Medulla oblongata (tissue), 1 donor: ENCODE data around the gene ATP2A3.

Experiments
- DNase-seq: peaks from one replicate; pipeline ENCODE4 v3.0.0-alpha.2; 2015; ENCODE audit errors: extremely low spot score

Gene ATP2A3

DNA sequence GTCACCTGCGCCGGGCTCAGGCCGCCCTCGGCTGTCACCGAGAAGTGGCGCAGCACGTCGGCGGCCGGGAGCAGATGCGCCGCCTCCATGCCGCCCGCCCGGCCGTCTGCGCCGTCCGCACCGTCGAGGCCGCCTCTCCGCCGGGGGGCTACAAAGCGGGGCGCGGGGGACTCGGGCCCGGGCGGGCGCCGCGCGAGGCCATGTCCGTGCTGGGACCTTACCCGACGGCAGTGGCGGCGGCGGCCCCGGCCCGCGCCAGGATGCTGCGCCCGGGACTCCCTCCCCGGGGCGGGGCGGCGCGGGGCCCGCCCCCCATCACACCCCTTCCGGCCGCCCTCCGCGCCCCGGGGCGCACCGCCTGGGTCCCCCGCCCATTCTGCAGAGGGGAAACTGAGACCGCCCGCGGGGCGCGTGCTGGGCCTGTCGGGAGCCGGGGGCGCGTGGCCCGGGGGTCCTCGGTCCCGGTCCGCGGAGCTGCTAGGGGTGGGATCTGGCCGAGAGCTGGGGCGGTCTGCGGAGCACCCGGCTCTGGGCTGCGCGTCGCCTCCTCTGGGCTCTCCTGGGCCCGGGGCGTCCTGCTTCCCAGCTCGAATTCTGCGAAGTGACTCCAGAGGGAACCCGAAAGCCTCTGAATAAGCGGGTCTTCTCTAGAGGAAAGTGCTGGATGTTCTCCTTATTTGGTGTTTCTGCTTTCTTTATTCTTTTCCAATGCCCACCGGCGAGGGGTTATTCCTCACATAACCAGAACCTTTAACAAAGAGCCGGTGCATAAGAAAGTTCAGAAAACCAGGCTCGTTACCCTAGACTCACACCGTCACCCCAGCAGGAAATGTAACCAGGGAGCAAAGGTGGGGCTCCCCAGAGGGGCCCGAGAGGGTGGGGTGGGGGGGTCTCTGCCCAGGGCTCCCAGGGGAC lies at the start of gene ATP2A3:
ATP2A3 (minus strand) TSS at position 235 of the 915 bp plus-strand sequence; CDS start at position 89, 146 bp downstream.
- DNase-seq = no peak

DNA sequence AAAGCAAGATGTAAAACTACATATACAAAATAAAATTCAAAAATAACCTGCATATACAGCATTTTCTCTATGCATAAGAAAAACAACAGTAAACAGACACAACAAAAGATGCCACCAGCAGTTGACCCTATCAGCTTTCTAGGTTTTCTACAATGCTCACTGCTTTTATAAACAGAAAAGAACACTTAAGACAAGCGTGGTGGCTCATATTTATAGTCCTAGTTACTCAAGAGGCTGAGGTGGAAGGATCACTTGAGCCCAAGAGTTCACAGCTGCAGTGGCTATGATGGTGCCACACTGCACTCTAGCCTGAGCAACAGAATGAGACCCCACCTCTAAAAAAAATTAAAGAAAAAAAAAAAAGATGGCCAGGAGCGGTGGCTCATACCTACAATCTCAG lies 46.5 kb upstream of the ATP2A3 start:
- DNase-seq = no peak

DNA sequence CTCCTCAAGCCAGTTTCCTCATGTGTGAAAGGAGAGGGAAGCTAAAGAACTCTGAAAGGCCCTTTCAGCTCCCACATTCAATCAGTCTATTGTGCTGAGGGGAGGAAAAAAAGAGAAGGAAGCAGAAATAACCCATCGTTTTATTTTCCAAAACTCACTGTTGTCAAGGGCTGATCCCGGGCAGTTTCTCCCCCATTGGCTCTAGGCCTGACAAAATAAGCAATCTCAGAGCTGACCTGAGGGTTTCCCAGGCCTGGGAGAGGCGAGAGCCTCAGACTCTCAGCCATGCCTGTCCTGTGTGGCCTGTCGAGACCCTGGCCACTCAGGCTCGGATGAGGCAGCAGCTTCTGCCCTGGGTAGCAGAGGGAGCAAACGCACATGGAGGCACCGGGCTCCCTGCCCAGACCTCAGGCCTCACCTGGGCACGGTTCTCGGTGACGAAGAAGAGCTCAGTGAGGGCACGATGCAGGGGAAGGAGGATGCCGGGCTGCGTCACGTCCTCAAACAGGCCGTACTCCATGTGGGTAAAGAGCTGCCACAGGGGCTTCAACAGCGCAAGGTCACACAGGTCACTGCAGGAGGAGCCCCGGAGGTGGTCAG lies 45.0 kb upstream of the ATP2A3 start:
- peak; percentile 68 for DNase-seq

DNA sequence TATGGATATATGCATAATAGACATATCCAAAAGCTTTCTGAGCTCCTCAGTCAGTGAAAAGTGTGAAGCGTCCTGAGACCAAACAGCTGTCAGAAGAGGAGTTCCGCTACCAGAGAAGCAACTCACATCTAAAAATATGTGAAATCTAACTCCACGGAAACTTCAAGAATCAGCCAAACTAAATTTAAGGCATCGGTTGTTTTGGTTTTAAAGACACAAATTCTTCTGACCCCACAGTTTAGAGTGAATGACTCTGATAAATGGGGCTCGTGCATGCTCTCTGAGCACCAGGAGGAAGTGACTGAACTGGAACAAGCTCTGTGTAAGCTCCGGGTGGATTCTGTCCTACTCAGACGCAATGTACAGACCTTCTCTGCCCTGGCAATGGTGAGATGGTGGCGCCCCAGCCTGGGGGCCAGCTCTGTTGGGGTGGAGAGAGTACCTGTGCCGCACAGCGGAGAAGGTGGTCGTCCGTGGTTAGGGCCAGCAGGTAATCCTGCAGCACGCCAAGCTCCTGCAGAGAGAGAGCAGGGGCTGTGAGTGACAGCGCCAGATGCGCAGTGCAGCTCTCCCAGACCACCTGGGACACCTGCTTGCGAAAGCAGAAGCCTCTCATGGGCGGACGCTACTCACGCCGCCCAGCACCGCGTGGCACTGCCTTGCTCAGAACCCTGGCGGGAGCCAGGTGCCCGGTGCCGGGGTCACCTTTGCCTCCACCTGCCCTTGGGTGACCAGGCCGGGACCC lies 44.4 kb upstream of the ATP2A3 start:
- DNase-seq = no peak

DNA sequence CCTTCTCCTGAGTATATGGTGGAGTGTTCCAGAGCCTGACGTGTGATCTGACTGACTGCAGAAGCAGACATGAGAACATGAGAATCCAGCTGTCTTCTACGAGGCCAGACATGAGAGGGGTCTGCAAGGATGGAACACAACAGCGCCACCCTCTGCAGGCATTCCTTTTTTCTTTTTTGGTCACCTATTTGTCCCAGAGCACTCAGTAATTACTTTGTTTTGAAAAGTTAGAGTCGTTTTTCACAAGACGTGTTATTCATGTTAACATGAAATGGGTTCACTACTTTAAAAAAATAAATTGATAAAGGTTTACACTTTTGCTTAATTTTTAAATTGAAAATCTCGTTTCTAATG lies 43.8 kb upstream of the ATP2A3 start:
- DNase-seq = no peak

DNA sequence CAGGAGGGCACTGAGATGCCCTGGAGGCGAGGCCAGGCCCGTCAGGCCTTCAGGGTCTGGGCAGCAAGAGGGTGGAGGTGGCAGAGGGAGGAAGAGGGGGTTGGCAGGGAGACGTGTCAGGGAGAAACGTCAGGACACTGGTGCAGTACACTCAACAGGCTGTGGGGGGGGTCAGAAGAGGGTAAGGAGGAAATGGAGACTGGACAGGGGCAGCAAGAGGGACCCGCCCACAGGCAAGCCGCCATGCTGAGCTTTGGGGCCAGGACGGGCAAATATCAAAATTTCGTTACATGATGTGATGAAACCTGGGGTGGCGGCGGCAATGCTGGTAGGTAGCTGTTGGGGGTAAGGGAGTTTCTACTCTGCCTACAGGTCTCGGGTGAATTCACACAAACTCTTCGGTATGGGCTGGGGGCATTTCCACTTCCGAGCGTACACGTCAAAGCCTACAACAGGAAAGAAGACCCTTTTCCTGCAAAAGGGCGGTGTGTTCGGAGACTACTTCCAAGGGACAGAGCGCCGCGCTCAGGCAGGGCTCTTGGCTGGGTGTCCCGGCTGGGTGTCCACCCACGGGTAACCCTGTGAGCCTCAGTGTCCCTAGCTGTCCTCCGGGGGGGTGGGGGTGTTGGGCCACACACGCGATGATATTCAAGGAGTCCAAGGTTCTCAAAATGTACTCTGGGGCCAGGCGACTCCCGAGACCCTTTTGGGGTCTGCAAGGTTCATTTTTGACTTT lies 43.3 kb upstream of the ATP2A3 start:
- DNase-seq = no peak

DNA sequence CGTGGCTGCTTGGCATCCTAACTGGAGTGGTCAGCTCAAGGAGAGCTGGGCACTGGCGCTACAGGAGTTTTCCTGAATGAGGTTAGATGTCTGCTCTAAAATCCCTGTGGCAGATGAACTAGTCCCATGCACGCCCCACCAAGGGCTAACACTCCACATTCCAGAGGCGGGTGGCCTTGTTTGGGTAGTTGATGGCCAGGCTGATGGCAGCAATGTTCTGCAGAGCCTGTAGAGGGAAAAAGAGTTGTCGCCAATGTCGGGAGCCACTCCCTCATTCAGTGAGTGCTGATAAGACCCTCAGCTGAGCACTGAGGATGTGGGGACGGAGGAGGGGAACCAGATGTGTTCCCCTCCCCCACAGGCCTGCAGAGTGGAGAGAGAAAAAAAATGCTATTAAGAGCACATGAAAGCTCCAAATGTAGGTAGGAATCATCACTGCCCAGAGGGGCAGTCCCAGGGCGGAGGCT lies 42.5 kb upstream of the ATP2A3 start:
- DNase-seq = no peak

DNA sequence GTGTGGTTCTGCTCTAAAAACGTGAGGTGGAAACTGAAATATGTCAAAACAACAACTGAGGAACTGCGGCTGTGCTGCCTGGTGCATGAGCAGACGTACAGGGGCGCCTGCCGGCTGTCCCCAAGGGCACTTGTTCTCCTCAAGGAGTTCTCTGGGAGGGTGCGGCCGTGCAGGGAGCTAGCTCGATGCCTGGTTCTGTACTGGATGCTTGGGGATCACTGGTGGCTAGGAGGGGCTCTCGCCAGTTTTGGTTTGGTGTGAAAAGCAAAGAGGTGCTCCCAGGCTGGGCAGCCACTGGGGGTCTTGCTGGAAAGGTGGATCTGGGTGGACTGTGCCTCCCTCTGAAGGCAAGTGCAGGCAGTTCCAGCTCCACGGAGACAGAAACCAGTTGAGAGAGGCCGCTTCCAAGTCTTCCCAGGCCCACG lies 41.9 kb upstream of the ATP2A3 start:
- no peak for DNase-seq

DNA sequence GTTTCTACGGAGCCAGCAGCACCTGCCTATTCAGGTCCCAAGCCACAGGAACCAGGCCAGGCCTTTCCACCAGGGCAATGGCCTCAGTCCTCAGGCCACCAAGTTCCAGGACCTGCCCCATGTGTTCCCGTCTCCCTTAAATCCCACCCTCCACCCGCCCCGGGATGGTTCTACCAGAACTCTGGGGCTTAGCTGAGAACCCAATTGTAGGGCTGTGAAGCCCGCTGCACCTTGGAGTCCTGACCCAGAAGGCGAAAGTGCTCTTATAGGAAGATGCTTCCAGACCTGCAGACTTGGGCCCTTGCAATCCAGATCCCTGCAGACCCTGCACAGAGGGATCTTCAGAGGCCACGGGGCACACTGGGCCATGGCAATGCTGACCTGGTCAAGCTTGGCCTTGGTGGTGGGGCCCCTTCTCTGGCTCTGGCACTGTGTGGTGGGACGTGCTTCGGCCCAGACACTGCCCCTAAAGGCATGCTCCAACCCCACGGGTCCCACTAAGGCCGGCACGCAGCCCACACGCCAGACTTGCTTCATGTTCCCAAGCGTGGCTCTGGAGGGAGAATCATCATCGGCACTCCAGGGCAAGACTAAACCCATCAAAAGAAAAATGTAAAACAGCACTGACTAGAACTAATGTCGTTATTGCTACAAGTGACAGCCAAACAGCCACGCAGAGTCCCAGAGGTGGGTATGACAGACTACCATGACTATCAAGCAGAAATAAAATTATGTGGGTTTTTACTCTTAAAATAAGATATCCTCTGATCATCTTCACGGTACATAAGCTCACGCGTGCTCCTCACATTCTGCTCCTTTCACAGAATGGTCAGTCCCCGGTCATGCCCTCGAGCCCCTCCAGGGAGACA lies 41.3 kb upstream of the ATP2A3 start:
- DNase-seq = no peak

DNA sequence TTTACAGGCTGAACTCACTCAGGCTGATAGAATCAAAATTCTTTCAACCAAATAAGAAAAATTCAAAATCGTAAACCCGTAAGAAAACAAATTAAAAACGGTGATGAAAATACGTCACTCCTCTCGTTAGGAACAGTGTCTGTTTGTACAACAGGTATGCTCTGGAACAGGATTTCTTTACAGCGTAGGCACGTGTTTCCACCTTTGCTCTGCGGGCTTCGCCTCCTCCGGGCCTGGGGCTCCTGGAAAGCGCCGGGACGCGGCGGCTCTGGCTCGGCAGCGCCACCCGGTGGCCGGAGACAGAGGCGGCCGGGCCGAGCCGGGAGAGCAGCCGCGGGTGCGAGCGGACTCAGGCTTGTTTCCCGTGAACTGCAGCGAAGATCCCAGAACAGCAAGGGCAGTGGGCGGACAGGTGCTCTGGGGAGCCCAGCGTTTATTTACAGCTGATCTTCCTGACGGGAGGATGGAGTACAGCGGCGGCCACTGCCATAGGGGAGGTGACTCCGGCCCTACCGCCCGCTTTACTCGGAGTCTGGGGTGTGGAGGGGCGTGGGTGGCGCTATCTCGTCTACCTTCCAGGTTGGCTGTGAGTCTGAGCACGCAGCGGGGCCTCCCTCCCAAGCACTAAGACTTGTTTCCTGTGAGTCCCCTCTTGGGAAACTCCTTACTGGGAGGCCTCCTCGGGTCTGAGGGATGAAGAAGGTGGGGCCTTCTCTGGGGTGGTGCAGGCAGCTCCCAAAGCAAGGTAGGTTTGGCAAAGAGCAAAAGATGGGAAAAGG lies 40.5 kb upstream of the ATP2A3 start:
- peak; percentile 37 for DNase-seq

DNA sequence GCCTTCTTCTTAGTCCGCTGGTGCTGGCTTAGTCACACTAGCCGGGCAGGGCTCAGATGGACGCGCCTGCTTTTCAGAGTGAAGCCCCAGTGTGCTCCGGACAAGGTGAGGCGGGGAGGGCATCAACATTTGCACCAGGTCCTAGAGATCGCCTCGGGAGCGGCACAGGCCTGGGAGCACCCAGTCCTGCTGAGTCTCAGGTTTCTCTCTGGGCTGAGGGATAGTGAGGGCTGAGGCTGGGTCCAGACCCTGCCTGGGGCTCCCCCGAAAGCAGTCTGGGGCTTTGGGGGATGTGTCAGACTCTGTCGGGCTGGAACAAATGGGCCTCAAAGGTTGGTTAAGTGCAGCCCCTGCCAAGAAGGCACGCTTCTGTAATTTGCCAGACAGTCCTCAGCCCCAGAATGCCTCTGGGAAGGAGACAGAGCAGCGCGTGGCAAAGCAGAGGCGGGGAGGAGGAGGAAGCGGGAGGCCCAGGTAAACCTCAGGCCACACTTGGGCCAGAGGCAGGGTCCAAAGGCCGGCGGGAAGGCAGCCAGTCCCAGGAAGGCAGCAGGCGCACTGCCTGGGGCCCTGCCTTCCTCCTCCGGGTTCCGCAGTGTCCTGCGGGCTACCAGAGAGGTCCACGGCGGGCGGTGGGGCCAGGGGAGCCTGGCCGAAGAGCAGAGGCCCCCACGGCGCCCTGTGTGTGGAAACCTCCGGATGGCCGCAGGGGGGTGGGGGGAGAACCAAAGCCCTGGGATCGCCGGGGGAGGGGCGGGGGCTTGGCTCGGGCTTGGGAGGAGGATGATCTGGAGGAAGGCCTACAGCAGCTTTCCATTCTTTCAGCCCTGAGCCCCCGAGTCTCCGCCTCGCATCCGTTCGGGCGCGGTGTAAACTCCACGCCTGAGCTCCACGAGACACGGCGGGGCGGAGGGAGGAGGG lies 39.5 kb upstream of the ATP2A3 start:
- no peak for DNase-seq

DNA sequence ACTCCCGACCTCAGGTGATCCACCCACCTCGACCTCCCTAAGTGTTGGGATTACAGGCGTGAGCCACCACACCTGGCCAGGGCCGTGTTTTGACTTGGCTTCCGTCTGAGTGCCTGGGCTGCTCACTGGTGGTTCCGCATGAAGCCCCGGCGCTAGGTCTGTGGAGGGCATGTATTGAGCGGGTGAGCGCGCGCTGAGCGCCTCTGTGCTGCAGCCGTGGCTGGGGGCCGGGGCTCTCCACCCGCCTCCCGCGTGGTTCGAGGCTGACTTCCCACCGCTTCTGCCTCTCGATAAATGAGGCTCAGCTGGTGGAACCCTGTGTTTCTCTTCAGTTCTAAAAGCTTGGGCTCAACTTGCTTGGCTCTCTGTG lies 38.9 kb upstream of the ATP2A3 start:
- no peak for DNase-seq

DNA sequence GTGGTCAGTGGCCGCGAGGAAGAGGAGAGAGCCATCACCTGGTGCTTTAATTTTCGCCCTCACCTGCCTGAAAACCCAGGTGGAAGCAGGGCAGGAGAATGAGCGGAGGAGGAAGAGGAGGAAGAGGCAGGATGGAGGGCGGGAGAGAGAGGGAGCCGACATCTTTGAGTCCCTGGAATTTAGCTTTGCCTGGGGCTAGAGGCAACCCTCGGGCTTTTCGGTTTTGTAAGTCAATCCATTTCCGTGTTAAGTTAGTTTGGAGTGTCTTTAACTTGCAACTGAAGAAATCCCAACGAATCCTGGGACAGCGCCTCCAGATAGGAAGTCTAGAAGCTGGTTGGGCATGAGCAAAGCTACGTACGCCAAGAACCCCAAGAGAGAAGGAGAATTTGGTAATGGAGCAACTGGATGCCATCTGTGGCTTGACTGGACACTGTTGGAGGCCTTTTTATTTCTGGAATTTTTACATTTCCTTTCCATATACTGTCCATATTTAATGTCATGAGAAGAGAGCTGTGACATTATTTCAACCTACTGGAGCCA lies 36.9 kb upstream of the ATP2A3 start:
- DNase-seq = no peak

DNA sequence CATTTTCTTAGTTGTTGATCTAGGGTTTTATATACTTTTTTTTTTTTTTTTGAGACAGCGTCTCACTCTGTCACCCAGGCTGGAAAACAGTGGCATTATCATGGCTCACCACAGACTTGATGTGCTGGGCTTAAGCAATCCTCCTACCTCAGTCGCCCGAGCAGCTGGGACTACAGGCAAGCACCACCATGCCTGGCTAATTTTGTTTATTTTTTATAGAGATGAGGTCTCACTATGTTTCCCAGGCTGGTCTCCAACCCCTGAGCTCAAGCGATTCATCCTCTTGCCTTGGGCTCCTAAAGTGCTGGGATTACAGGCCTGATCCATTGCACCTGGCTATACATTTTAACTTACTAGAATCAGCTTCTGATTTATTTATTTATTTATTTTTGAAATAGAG lies 34.2 kb upstream of the ATP2A3 start:
- no peak for DNase-seq

DNA sequence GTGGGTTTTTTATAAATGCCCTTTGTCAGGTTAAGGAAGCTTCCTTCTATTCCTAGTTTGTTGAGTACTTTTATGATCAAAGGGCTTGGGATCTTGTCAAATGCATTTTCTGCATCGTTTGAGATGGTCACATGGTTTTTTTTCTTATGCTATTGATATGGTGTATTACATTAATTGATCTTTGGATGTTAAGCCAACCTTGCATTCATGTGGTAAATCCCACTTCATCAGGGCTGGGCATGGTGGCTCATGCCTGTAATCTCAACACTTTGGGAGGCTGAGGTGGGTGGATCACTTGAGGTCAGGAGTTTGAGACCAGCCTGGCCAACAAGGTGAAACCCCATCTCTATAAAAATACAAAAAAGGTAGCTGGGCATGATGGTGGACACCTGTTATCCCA lies 30.8 kb upstream of the ATP2A3 start:
- DNase-seq = no peak

DNA sequence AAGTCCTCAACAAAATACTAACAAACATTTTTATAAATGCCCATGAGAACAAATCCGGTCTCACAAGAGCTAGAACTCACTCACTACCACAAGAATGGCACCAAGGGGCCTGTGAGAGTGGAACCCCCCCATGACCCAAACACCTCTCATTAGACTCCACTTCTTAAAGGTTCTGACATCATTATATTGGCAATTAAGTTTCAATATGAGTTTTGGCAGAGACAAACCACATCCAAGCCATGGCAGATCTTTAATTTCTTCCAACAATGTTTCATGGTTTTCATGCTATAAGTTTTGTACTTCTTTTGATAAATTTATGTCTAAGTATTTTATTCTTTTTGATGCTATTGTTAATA lies 30.0 kb upstream of the ATP2A3 start:
- DNase-seq = no peak

DNA sequence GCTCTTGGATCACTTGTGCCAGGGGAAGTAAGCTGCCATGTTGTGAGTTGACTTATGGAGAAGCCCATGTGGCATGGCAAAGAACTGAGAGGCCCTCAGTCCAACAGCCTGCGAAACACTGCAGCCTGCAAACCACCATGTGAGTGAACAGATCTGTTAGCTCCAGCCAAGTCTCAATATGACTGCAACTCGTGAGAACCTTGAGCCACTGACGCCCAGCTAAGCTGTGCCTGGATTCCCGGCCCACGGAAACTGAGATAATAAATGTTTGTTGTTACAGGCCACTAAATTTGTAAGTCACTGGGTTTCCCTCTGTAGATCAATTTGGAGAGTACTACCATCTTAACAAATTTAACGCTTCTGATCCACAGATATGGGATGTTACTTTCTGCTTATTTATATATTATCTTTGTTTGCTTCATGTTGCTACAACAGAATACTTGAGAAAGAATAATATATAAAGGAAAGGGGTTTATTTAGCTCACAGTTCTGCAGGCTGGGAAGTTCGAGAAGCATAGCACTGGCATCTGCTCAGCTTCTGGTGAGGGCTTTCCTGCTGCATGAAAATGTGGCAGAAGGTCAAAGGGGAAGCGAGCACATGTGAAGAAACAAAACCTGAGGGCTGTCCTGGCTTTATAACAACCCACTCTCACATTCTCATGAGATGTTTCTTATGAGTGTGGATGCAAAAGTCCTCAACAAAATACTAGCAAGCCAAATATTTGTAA lies 29.4 kb upstream of the ATP2A3 start:
- no peak for DNase-seq

DNA sequence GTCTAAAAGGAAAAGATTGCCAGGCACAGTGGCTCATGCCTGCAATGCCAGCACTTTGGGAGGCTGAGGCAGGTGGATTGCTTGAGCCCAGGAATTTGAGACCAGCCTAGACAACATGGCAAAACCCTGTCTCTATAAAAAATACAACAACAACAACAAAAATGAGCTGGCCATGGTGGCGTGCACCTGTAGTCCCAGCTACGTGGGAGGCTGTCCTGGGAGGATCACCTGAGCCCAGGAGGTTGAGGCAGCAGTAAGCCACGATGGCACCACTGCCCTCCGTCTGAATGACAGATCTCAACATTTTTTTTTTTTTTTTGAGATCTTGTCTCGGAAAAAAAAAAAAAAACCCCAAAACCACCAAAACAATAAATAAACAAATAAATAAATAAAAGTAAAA lies 28.1 kb upstream of the ATP2A3 start:
- DNase-seq = no peak
